ENCODE results near the gene CARS2. TPM values are rescaled to one million over a fixed set of nuclear protein-coding genes. Genes with fewer than 3 reads are reported as not detected.

Gene CARS2
- total RNA-seq, 3 donors from 2014 or later (not counting 1 experiment from before 2014, with no cell fraction given) = 65.3 to 77.3 (median 73.0) TPM

- no peak overlapping the region for H3K27ac ChIP-seq (ENCODE audit: low read length)
- ATAC-seq (no peak), DNase-seq (no peak)
- H3K4me1 ChIP-seq (ENCODE audit: control insufficient read depth, insufficient read depth, low read length) = no peaks in the 10 kb centered on the region
- H3K36me3 Mint-ChIP-seq = peaks cover 6% of the 10 kb centered on the region
- H3K4me3 Mint-ChIP-seq = no peak overlapping the region
- H3K9me3 Mint-ChIP-seq = peaks cover 2 to 6% of the 10 kb centered on the region in 2 donors
- peaks cover 0 to 3% of the 10 kb centered on the region in 2 donors for H3K27me3 Mint-ChIP-seq (ENCODE audit: low read depth in 2 of 2)
- no peaks in the 10 kb centered on the region for H3K36me3 ChIP-seq (ENCODE audit: control insufficient read depth, insufficient read depth, low read length)
- 83% methylated on average over 1 of the region's 1 CpG for WGBS (ENCODE audit: insufficient coverage)
- no peak overlapping the region for H3K27ac Mint-ChIP-seq
- H3K4me1 Mint-ChIP-seq = peaks cover 0 to 9% of the 10 kb centered on the region in 2 donors
- TF ChIP-seq, protein P1, sequence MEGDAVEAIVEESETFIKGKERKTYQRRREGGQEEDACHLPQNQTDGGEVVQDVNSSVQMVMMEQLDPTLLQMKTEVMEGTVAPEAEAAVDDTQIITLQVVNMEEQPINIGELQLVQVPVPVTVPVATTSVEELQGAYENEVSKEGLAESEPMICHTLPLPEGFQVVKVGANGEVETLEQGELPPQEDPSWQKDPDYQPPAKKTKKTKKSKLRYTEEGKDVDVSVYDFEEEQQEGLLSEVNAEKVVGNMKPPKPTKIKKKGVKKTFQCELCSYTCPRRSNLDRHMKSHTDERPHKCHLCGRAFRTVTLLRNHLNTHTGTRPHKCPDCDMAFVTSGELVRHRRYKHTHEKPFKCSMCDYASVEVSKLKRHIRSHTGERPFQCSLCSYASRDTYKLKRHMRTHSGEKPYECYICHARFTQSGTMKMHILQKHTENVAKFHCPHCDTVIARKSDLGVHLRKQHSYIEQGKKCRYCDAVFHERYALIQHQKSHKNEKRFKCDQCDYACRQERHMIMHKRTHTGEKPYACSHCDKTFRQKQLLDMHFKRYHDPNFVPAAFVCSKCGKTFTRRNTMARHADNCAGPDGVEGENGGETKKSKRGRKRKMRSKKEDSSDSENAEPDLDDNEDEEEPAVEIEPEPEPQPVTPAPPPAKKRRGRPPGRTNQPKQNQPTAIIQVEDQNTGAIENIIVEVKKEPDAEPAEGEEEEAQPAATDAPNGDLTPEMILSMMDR (IDR thresholded peaks at IDR 0.05) = no peak
- H3K4me3 ChIP-seq (ENCODE audit: low read length) = no peak overlapping the region
- peaks cover 16% of the 10 kb centered on the region for H3K9me3 ChIP-seq (ENCODE audit: control insufficient read depth, insufficient read depth, low read length)
- intact Hi-C loops (cut with micrococcal nuclease) = no loop called here
- H3K27me3 ChIP-seq (ENCODE audit: control insufficient read depth, insufficient read depth, low read length) = no peaks in the 10 kb centered on the region
Measured at GRCh38 chr13:110743687-110744086, 37.8 kb upstream of the CARS2 start.

DNA sequence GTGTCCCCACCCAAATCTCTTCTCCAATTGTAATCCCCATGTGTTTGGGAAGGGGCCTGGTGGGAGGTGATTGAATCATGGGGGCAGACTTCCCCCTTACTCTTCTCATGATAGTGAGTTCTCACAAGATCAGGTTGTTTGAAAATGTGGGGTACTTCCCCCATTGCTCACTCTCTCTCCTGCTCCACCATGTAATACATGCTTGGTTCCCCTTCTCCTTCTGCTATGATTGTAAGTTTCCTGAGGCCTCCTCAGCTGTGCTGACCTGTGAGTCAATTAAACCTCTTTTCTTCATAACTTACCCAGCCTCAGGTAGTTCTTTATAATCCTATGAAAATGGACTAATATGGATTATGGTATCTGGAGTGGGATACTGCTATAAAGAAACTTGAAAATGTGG lies 31.6 kb upstream of the CARS2 start:
- Mint-ChIP-seq H3K27me3 (ENCODE audit: low read depth in 2 of 2) (peaks cover 0 to 9% of the 10 kb centered on the region in 2 donors), H3K36me3 (no peaks in the 10 kb centered on the region), H3K4me1 (peaks cover 0 to 9% of the 10 kb centered on the region in 2 donors), H3K27ac (no peak overlapping the region), H3K4me3 (no peak overlapping the region), H3K9me3 (peaks cover 0 to 2% of the 10 kb centered on the region in 2 donors)
- TF ChIP-seq, protein P1 (IDR thresholded peaks at IDR 0.05) = no peak
- intact Hi-C loops (cut with micrococcal nuclease) = no loop called here
- Histone ChIP-seq H3K27ac (ENCODE audit: low read length) (no peak overlapping the region), H3K4me1 (ENCODE audit: control insufficient read depth, insufficient read depth, low read length) (no peaks in the 10 kb centered on the region), H3K9me3 (ENCODE audit: control insufficient read depth, insufficient read depth, low read length) (peaks cover 6% of the 10 kb centered on the region), H3K4me3 (ENCODE audit: low read length) (no peak overlapping the region), H3K27me3 (ENCODE audit: control insufficient read depth, insufficient read depth, low read length) (no peaks in the 10 kb centered on the region), H3K36me3 (ENCODE audit: control insufficient read depth, insufficient read depth, low read length) (no peaks in the 10 kb centered on the region)
- ATAC-seq (no peak), DNase-seq (no peak)

DNA sequence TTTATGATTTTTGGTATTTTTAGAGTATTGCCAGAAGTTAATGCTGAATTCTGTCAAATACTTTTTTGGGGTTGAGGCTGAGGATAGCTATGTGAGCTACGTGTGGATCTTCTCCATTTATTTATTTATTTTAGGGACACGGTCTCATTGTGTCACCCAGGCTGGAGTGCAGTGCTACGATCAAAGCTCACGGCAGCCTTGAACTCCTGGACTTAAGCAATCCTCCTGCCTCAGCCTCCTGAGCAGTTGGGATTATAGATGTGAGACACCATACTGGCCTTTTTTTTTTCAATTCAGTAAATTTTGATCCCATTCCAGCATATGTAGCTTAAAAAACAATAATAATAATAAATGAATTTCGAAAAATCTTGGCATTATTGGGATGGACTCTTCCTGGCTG lies 28.6 kb upstream of the CARS2 start:
- no peaks in the 10 kb centered on the region for H3K27me3 ChIP-seq (ENCODE audit: control insufficient read depth, insufficient read depth, low read length)

DNA sequence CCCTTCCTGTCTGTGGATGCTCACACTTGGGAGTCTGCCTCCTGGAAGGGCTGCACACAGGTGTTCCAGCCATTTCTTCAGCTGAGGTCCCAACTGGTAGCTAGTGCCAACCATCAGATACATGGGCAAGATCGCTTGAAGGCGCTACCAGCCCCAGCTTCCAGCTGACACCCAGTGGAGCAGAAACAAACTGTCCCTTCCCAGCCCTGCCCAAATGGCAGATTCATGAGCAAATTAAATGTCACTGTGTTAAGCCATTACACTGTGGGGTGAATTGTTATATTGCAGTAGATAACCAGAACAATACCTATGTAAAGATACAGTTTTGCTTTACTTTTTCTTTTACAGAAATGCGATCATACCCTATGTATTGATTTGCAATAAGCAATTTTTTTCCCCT lies 25.2 kb upstream of the CARS2 start:
- DNase-seq = no peak
- H3K27me3 Mint-ChIP-seq (ENCODE audit: low read depth in 2 of 2) = no peaks in the 10 kb centered on the region
- Histone ChIP-seq H3K4me3 (ENCODE audit: low read length) (no peak overlapping the region), H3K4me1 (ENCODE audit: control insufficient read depth, insufficient read depth, low read length) (peaks cover 15% of the 10 kb centered on the region), H3K27me3 (ENCODE audit: control insufficient read depth, insufficient read depth, low read length) (no peaks in the 10 kb centered on the region), H3K27ac (ENCODE audit: low read length) (no peak overlapping the region), H3K36me3 (ENCODE audit: control insufficient read depth, insufficient read depth, low read length) (no peaks in the 10 kb centered on the region), H3K9me3 (ENCODE audit: control insufficient read depth, insufficient read depth, low read length) (no peaks in the 10 kb centered on the region)
- no peaks in the 10 kb centered on the region for H3K36me3 Mint-ChIP-seq
- H3K9me3 Mint-ChIP-seq = no peaks in the 10 kb centered on the region
- no peak overlapping the region for H3K4me3 Mint-ChIP-seq
- H3K4me1 Mint-ChIP-seq = peaks cover 22 to 25% of the 10 kb centered on the region in 2 donors
- intact Hi-C loops (cut with micrococcal nuclease) = no loop called here
- H3K27ac Mint-ChIP-seq = no peak overlapping the region
- TF ChIP-seq, protein P1 (IDR thresholded peaks at IDR 0.05) = no peak
- ATAC-seq = no peak
- WGBS (ENCODE audit: insufficient coverage) = 100% methylated on average over 2 of the region's 3 CpGs

More for the DNA sequence above, 28.6 kb upstream of the CARS2 start:
- peaks cover 0 to 2% of the 10 kb centered on the region in 2 donors for H3K4me1 Mint-ChIP-seq
- no peaks in the 10 kb centered on the region for H3K36me3 ChIP-seq (ENCODE audit: control insufficient read depth, insufficient read depth, low read length)
- no peaks in the 10 kb centered on the region for H3K4me1 ChIP-seq (ENCODE audit: control insufficient read depth, insufficient read depth, low read length)
- no peak overlapping the region for H3K27ac ChIP-seq (ENCODE audit: low read length)
- no peaks in the 10 kb centered on the region for H3K36me3 Mint-ChIP-seq
- intact Hi-C loops (cut with micrococcal nuclease) = no loop called here
- DNase-seq (no peak), ATAC-seq (no peak)
- H3K27ac Mint-ChIP-seq = no peak overlapping the region
- no peak overlapping the region for H3K4me3 Mint-ChIP-seq
- H3K9me3 ChIP-seq (ENCODE audit: control insufficient read depth, insufficient read depth, low read length) = peaks cover 5% of the 10 kb centered on the region
- H3K4me3 ChIP-seq (ENCODE audit: low read length) = no peak overlapping the region
- peaks cover 0 to 7% of the 10 kb centered on the region in 2 donors for H3K27me3 Mint-ChIP-seq (ENCODE audit: low read depth in 2 of 2)
- TF ChIP-seq, protein P1 (IDR thresholded peaks at IDR 0.05) = no peak
- 92% methylated on average over 4 of the region's 5 CpGs for WGBS (ENCODE audit: insufficient coverage)
- H3K9me3 Mint-ChIP-seq = peaks cover 0 to under 1% of the 10 kb centered on the region in 2 donors

Measured in natural killer cell (primary cell).